Osteocyte (in vitro differentiated cells): ENCODE data around the gene CASTOR1. TPM values are rescaled to one million over a fixed set of nuclear protein-coding genes. Genes with fewer than 3 reads are reported as not detected.

Source experiments
- DNase-seq: peaks from one replicate; pipeline ENCODE4 v3.0.0; 2021; ENCODE audit warnings: mixed read lengths; ENCODE audit not compliant: unreplicated experiment; ENCODE audit errors: extremely low spot score
- H3K27ac Mint-ChIP-seq: one replicate; pipeline ENCODE4 v1.8.0; 2021; ENCODE audit warnings: mild to moderate bottlenecking, mixed read lengths; ENCODE audit not compliant: unreplicated experiment
- H3K27me3 Mint-ChIP-seq: one replicate; pipeline ENCODE4 v1.8.0; 2021; ENCODE audit warnings: mixed read lengths; ENCODE audit not compliant: unreplicated experiment
- H3K36me3 Mint-ChIP-seq: one replicate; pipeline ENCODE4 v1.8.0; 2021; ENCODE audit warnings: mixed read lengths; ENCODE audit not compliant: unreplicated experiment
- H3K4me1 Mint-ChIP-seq: one replicate; pipeline ENCODE4 v1.8.0; 2021; ENCODE audit warnings: mixed read lengths; ENCODE audit not compliant: unreplicated experiment
- H3K4me3 Mint-ChIP-seq: one replicate; pipeline ENCODE4 v1.8.0; 2021; ENCODE audit warnings: mild to moderate bottlenecking, moderate library complexity, mixed read lengths; ENCODE audit not compliant: unreplicated experiment
- H3K9me3 Mint-ChIP-seq: one replicate; pipeline ENCODE4 v1.8.0; 2021; ENCODE audit warnings: mixed read lengths; ENCODE audit not compliant: unreplicated experiment
- CTCF ChIP-seq: fragments of 200-600 bp; sonication (generic); IDR thresholded peaks from 2 replicates; pipeline ENCODE4 v1.5.0; 2021; ENCODE audit warnings: antibody characterized with exemption, mild to moderate bottlenecking, moderate library complexity
- total RNA-seq: library from RNA; stranded (reverse); gene quantifications from 2 replicates; pipeline ENCODE4 v1.2.1, GENCODE V29; 2021

CASTOR1 gene
- total RNA-seq, 1 donor from 2014 or later, result 12.2 TPM

- TF ChIP-seq CTCF, result no peak
- Mint-ChIP-seq H3K36me3 (no peaks in the 10 kb centered on the region), H3K27ac (peak overlapping the region; percentile 79), H3K4me1 (peaks cover 71% of the 10 kb centered on the region), H3K4me3 (no peak overlapping the region), H3K9me3 (no peaks in the 10 kb centered on the region), H3K27me3 (no peaks in the 10 kb centered on the region)
- DNase-seq, result no peak
Observed at GRCh38 chr22:30250661-30251267, 38.5 kb downstream of the CASTOR1 start.

GRCh38 chr22:30250039-30250565 lies 39.2 kb downstream of the CASTOR1 start:
- Mint-ChIP-seq H3K27ac (peak overlapping the region; percentile 47), H3K9me3 (no peaks in the 10 kb centered on the region), H3K36me3 (no peaks in the 10 kb centered on the region), H3K4me1 (peaks cover 75% of the 10 kb centered on the region), H3K27me3 (no peaks in the 10 kb centered on the region), H3K4me3 (no peak overlapping the region)
- no peak for DNase-seq
- no peak for TF ChIP-seq CTCF

- H3K27ac Mint-ChIP-seq, result peak overlapping the region; percentile 47
- DNase-seq, result no peak
Observed at GRCh38 chr22:30249049-30250038, 40.0 kb downstream of the CASTOR1 start.

GRCh38 chr22:30248484-30248883 lies 40.8 kb downstream of the CASTOR1 start:
- no peak for DNase-seq
- H3K36me3 Mint-ChIP-seq, result peaks cover 2% of the 10 kb centered on the region
- peak overlapping the region; percentile 45 for H3K4me3 Mint-ChIP-seq
- H3K27ac Mint-ChIP-seq, result peak overlapping the region; percentile 39
- H3K9me3 Mint-ChIP-seq, result no peaks in the 10 kb centered on the region
- TF ChIP-seq CTCF, result no peak
- H3K4me1 Mint-ChIP-seq, result peaks cover 80% of the 10 kb centered on the region
- H3K27me3 Mint-ChIP-seq, result no peaks in the 10 kb centered on the region

More at GRCh38 chr22:30249049-30250038, 40.0 kb downstream of the CASTOR1 start:
- no peaks in the 10 kb centered on the region for H3K36me3 Mint-ChIP-seq
- no peaks in the 10 kb centered on the region for H3K27me3 Mint-ChIP-seq
- no peaks in the 10 kb centered on the region for H3K9me3 Mint-ChIP-seq
- no peak overlapping the region for H3K4me3 Mint-ChIP-seq
- peaks cover 80% of the 10 kb centered on the region for H3K4me1 Mint-ChIP-seq
- TF ChIP-seq CTCF, result no peak

- Mint-ChIP-seq H3K27ac (peak overlapping the region; percentile 77), H3K4me3 (peak overlapping the region; percentile 45), H3K9me3 (no peaks in the 10 kb centered on the region), H3K36me3 (peaks cover 3% of the 10 kb centered on the region), H3K27me3 (no peaks in the 10 kb centered on the region), H3K4me1 (peaks cover 75% of the 10 kb centered on the region)
- DNase-seq, result no peak
- TF ChIP-seq CTCF, result no peak
Observed at GRCh38 chr22:30247974-30248373, 41.3 kb downstream of the CASTOR1 start.
